ENCODE data around the gene CEBPG.

The CEBPG gene

DNA sequence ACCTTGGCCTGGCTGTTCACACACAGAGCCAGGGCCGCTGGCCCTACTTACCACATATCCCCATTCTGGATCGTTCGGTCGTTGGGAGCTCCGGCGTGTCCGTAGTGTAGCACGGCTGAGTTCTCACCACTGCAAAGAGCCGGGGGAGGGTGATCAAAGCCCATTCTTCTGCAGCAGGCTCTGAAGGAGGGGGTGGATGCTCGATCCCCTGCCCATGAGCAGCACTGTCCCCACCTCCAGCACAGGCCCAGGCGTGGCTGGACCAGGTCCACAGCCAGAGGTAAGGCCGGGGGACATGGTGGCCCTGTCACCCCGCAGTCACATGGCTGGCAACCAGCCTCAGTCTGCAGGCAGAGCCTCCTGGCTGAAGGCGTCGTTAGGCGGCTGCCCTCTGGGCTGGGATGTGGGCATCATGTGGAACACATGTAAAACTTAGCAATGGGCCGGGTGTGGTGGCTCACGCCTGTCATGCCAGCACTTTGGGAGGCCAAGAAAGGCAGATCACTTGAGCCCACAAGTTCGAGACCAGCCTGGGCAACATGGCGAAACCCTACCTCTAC, 38.2 kb downstream of the CEBPG start:
- H3K36me3 ChIP-seq (ENCODE audit: control insufficient read depth in 1 of 2, insufficient read depth in 2 of 2, low read length in 2 of 2) = peaks cover 3 to 16% of the 10 kb centered on the region in 2 donors
- no peaks in the 10 kb centered on the region for H3K27me3 ChIP-seq (ENCODE audit: control insufficient read depth in 1 of 2, insufficient read depth in 2 of 2, low read length in 2 of 2)
- H3K9me3 ChIP-seq (ENCODE audit: control insufficient read depth in 1 of 2, low read length in 2 of 2) = no peaks in the 10 kb centered on the region
- H3K9ac ChIP-seq (ENCODE audit: low read depth in 1 of 2, low read length in 2 of 2) = no peak overlapping the region
- no peak overlapping the region for H3K27ac ChIP-seq (ENCODE audit: low read depth, low read length)
- peaks cover 0 to 8% of the 10 kb centered on the region in 2 donors for H3K4me1 ChIP-seq (ENCODE audit: control insufficient read depth in 1 of 2, insufficient read depth in 2 of 2, low read length in 2 of 2)
- H3K4me3 ChIP-seq (ENCODE audit: low read depth in 1 of 2, low read length in 2 of 2) = no peak overlapping the region

DNA sequence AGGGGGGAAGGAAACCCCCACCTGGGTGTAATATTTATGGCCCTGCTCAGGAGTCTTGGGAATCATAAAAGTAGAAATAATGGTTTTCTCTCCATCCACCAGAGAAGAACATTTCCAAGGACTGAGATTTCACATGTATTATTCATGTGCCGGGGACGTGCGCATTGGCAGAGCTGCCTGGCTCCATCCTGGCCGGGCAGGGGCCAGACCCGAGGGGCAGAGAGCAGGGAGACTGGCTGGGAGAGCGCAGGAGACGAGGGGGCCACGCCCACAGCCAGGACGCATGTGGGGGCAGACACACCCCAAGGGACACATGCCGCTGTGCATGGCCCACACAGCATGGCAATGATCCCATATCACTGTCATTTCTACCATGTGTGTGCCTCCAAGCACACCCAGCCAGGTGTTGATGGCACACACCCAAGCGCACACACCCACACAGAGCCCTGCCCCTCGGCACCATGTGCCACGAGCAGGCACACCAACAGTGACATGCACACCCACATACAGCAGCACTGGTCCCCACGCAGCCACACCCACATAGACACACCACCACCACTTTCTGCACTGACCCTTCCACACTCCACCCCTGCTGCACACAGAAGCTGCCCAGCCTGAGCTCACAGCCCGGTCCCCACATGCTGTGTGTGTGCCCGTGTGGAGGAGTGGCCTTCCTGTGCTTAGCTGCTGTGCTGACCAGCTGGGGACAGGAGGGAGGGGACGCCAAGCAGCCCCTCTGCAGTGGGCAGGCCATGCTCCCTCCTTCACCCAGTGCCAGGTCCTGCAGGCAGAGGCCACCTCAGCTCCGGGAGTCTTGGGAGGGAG, 39.3 kb downstream of the CEBPG start:
- Histone ChIP-seq H3K4me3 (ENCODE audit: low read depth in 1 of 2, low read length in 2 of 2) (no peak overlapping the region), H3K9me3 (ENCODE audit: control insufficient read depth in 1 of 2, low read length in 2 of 2) (no peaks in the 10 kb centered on the region), H3K27me3 (ENCODE audit: control insufficient read depth in 1 of 2, insufficient read depth in 2 of 2, low read length in 2 of 2) (no peaks in the 10 kb centered on the region), H3K27ac (ENCODE audit: low read depth, low read length) (no peak overlapping the region), H3K36me3 (ENCODE audit: control insufficient read depth in 1 of 2, insufficient read depth in 2 of 2, low read length in 2 of 2) (peaks cover 3 to 16% of the 10 kb centered on the region in 2 donors), H3K9ac (ENCODE audit: low read depth in 1 of 2, low read length in 2 of 2) (no peak overlapping the region), H3K4me1 (ENCODE audit: control insufficient read depth in 1 of 2, insufficient read depth in 2 of 2, low read length in 2 of 2) (peaks cover 0 to 7% of the 10 kb centered on the region in 2 donors)

DNA sequence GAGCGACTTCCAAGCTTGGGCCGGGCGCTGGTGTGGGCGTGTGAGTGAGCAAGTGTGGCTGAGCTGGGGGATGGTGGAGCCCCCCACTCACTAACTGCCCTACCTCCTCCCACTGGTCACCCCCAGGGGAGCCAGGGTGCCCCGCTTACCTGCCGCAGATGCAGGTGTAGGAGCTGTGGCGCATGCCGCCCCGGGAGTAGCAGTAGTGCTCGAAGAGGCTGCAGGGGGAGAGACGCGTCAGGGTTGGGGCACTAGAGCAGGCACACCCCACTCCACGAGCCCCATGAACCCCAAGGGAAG, 39.9 kb downstream of the CEBPG start:
- H3K36me3 ChIP-seq (ENCODE audit: control insufficient read depth in 1 of 2, insufficient read depth in 2 of 2, low read length in 2 of 2) = peaks cover 3 to 16% of the 10 kb centered on the region in 2 donors
- H3K9me3 ChIP-seq (ENCODE audit: control insufficient read depth in 1 of 2, low read length in 2 of 2) = no peaks in the 10 kb centered on the region
- H3K9ac ChIP-seq (ENCODE audit: low read depth in 1 of 2, low read length in 2 of 2) = no peak overlapping the region
- H3K4me3 ChIP-seq (ENCODE audit: low read depth in 1 of 2, low read length in 2 of 2) = no peak overlapping the region
- no peaks in the 10 kb centered on the region for H3K27me3 ChIP-seq (ENCODE audit: control insufficient read depth in 1 of 2, insufficient read depth in 2 of 2, low read length in 2 of 2)
- peaks cover 0 to 7% of the 10 kb centered on the region in 2 donors for H3K4me1 ChIP-seq (ENCODE audit: control insufficient read depth in 1 of 2, insufficient read depth in 2 of 2, low read length in 2 of 2)
- H3K27ac ChIP-seq (ENCODE audit: low read depth, low read length) = no peak overlapping the region

DNA sequence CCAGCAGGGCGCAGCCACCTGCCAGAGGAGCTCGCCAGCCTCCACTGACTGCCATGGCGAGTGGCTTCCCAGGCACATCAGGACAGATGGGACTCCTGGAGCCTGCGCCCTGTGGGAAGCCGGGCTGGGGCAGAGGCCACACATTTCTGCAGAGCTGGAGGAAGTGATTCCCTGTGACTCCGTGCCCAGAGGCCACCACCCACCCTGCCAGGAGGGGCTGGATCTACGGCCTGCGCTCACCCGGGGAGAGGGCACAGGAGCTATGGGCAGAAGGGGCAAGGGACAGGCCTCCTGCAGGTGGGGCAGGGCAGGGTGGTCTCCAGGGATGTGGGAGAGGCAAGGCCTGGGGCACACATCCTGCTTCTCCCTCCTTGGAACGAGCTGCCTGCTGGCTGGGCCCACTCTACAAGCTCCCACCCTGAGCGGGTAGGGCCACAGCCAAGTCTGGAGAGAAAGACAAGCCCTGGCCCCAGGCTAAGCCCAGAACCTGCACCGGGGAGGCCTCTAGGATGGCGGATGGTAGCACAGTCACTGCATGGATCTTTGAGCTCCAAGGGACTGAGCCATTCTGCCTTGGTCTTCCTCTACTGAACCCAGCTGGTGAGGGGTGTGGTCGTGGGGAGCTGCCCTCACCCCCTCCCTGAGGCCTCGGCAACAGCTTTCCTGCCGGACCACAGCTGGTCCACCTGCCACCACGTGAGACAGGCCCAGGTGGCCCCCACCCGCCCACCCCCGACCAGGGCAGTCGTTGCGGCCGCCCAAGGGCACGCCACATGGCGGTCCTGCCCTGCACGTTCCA, 40.6 kb downstream of the CEBPG start:
- no peaks in the 10 kb centered on the region for H3K27me3 ChIP-seq (ENCODE audit: control insufficient read depth in 1 of 2, insufficient read depth in 2 of 2, low read length in 2 of 2)
- H3K9ac ChIP-seq (ENCODE audit: low read depth in 1 of 2, low read length in 2 of 2) = no peak overlapping the region
- H3K9me3 ChIP-seq (ENCODE audit: control insufficient read depth in 1 of 2, low read length in 2 of 2) = no peaks in the 10 kb centered on the region
- peaks cover 3 to 16% of the 10 kb centered on the region in 2 donors for H3K36me3 ChIP-seq (ENCODE audit: control insufficient read depth in 1 of 2, insufficient read depth in 2 of 2, low read length in 2 of 2)
- H3K4me1 ChIP-seq (ENCODE audit: control insufficient read depth in 1 of 2, insufficient read depth in 2 of 2, low read length in 2 of 2) = peaks cover 0 to 7% of the 10 kb centered on the region in 2 donors
- no peak overlapping the region for H3K4me3 ChIP-seq (ENCODE audit: low read depth in 1 of 2, low read length in 2 of 2)
- no peak overlapping the region for H3K27ac ChIP-seq (ENCODE audit: low read depth, low read length)

DNA sequence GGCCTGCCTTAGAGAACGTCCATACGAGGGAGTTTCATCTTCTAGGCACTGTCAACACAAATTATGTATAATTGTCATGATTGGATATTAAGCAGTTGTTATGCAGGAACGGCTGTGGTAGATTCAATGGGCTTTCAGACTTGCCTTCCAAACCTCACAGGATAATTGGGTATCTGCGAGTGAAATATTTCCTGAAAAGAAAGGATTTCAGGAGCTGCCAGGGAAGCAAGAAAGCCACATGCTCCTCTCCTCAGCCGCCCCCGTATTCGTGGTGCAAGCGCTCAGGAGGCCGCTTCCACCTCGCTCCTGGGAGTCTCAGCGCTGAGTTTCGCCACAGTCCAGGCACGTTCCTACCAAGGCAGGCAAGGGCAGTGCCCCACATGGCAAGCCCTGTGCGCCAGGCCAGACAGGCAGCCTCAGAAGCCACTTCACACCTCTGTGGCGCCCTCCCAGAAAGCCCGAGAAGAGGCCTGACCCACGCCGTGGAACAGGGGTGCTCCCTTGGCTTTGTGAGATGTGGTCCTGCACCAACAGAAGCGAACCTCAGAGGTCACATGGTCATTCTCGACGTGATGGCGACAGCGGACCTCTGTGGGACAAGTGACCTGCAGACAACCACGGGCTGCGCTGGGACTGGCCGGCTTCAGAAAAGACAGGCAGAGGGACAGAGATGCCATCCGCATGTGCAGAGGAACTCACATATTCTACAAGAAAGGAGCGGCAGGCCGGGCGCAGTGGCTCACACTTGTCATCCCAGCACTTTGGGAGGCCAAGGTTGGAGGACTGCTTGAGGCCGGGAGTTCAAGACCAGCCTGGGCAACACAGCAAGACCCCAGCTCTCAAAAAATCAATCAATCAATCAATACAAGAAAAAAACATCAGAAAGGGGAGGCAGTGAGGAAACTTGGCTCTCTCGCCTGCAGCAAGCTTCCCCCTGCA, 41.4 kb downstream of the CEBPG start:
- H3K36me3 ChIP-seq (ENCODE audit: control insufficient read depth in 1 of 2, insufficient read depth in 2 of 2, low read length in 2 of 2) = peaks cover 6 to 14% of the 10 kb centered on the region in 2 donors
- no peak overlapping the region for H3K4me3 ChIP-seq (ENCODE audit: low read depth in 1 of 2, low read length in 2 of 2)
- no peaks in the 10 kb centered on the region for H3K27me3 ChIP-seq (ENCODE audit: control insufficient read depth in 1 of 2, insufficient read depth in 2 of 2, low read length in 2 of 2)
- H3K9me3 ChIP-seq (ENCODE audit: control insufficient read depth in 1 of 2, low read length in 2 of 2) = no peaks in the 10 kb centered on the region
- no peak overlapping the region for H3K27ac ChIP-seq (ENCODE audit: low read depth, low read length)
- no peak overlapping the region for H3K9ac ChIP-seq (ENCODE audit: low read depth in 1 of 2, low read length in 2 of 2)
- H3K4me1 ChIP-seq (ENCODE audit: control insufficient read depth in 1 of 2, insufficient read depth in 2 of 2, low read length in 2 of 2) = peaks cover 0 to 7% of the 10 kb centered on the region in 2 donors

DNA sequence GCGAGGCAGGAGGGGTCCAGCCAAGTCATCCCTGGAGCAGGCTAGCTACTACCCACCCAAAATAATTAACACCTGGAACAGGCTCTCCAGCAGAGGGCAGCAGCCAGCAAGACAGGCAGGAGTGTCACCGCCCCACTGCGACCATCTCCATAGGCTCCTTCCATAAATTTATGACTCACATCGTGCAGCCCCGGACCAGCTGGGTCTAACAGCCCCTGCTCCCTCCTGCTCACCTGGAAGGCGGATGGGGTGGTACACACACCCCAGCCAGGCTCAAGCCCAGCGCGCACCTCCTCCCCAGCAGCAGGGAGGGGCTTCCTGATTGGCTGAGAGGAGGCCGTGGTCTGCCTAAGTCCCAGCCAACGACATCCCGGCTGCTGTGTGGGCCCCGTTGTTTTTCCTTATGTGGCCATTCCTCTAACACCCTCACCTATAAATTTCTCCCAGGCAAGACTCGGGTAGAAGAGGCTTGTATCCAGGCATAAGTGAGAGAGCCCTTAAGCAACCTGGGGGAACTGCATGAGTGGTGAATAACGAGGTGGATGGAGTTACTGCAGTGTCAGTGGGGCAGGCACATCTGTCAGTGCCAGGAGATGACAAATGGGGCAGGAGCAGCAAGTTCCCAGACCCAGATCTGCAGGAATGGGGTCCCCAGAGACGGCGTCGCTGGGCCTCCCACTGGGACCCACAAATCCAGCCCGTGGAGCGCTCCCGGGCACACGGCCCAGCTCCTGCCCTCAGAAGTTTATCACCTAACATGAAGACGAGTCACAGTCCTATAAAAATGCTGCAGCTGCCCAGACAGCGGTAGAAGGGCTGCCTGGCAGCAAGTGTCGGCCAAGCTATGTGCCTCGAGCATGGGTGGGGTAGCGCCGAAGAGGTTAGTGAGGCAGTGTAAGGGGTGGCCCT, 43.1 kb downstream of the CEBPG start:
- H3K27me3 ChIP-seq (ENCODE audit: control insufficient read depth in 1 of 2, insufficient read depth in 2 of 2, low read length in 2 of 2) = no peaks in the 10 kb centered on the region
- no peaks in the 10 kb centered on the region for H3K9me3 ChIP-seq (ENCODE audit: control insufficient read depth in 1 of 2, low read length in 2 of 2)
- H3K27ac ChIP-seq (ENCODE audit: low read depth, low read length) = no peak overlapping the region
- peak overlapping the region in 1 of 2 donors; percentile 10 for H3K4me3 ChIP-seq (ENCODE audit: low read depth in 1 of 2, low read length in 2 of 2)
- peaks cover 0 to 7% of the 10 kb centered on the region in 2 donors for H3K4me1 ChIP-seq (ENCODE audit: control insufficient read depth in 1 of 2, insufficient read depth in 2 of 2, low read length in 2 of 2)
- H3K9ac ChIP-seq (ENCODE audit: low read depth in 1 of 2, low read length in 2 of 2) = no peak overlapping the region
- peaks cover 3 to 6% of the 10 kb centered on the region in 2 donors for H3K36me3 ChIP-seq (ENCODE audit: control insufficient read depth in 1 of 2, insufficient read depth in 2 of 2, low read length in 2 of 2)

DNA sequence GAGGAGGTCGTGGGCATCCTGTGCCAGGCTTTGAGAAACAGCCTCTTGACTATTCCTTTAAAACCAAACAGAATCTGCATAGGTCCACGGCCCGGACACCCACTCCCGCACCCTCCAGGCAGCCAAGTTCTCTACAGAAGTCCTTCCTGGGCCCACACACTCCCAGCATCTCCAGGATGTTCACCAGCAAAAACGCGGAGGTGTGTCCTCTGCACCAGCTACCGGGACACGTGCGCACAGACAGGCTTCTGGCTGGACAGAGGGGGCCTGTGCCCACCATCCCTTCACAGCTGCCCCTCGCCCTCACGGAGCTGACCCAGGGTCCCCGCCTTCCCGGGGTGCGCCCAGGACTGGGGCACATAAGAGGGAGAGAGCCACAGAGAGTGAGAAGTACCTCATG, 44.2 kb downstream of the CEBPG start:
- Histone ChIP-seq H3K27me3 (ENCODE audit: control insufficient read depth in 1 of 2, insufficient read depth in 2 of 2, low read length in 2 of 2) (no peaks in the 10 kb centered on the region), H3K4me1 (ENCODE audit: control insufficient read depth in 1 of 2, insufficient read depth in 2 of 2, low read length in 2 of 2) (peaks cover 0 to 5% of the 10 kb centered on the region in 2 donors), H3K4me3 (ENCODE audit: low read depth in 1 of 2, low read length in 2 of 2) (no peak overlapping the region), H3K27ac (ENCODE audit: low read depth, low read length) (no peak overlapping the region), H3K36me3 (ENCODE audit: control insufficient read depth in 1 of 2, insufficient read depth in 2 of 2, low read length in 2 of 2) (peaks cover 0 to 6% of the 10 kb centered on the region in 2 donors), H3K9ac (ENCODE audit: low read depth in 1 of 2, low read length in 2 of 2) (no peak overlapping the region), H3K9me3 (ENCODE audit: control insufficient read depth in 1 of 2, low read length in 2 of 2) (no peaks in the 10 kb centered on the region)

DNA sequence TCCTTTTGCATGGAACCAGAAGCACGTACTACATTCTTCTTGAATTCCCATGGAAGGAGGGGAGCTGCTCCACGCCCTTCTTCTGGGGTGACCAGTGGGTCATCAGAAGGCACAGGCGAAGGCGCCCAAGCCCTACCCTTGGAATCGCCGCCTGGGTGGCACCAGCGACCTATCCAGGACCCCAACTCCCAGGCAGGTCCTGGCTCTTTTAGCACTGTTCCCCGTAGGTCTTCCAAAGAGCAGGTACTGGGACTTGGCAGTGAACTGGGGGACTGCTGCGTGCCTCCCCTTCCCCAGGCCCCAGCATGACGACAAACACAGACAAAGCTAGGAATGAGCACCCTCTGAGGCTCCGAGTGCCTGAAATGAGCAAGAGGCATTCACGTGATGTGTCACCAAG, 45.0 kb downstream of the CEBPG start:
- no peak overlapping the region for H3K9ac ChIP-seq (ENCODE audit: low read depth in 1 of 2, low read length in 2 of 2)
- H3K4me1 ChIP-seq (ENCODE audit: control insufficient read depth in 1 of 2, insufficient read depth in 2 of 2, low read length in 2 of 2) = peaks cover 0 to 4% of the 10 kb centered on the region in 2 donors
- no peak overlapping the region for H3K27ac ChIP-seq (ENCODE audit: low read depth, low read length)
- peaks cover 0 to 6% of the 10 kb centered on the region in 2 donors for H3K36me3 ChIP-seq (ENCODE audit: control insufficient read depth in 1 of 2, insufficient read depth in 2 of 2, low read length in 2 of 2)
- H3K9me3 ChIP-seq (ENCODE audit: control insufficient read depth in 1 of 2, low read length in 2 of 2) = no peaks in the 10 kb centered on the region
- H3K27me3 ChIP-seq (ENCODE audit: control insufficient read depth in 1 of 2, insufficient read depth in 2 of 2, low read length in 2 of 2) = no peaks in the 10 kb centered on the region
- H3K4me3 ChIP-seq (ENCODE audit: low read depth in 1 of 2, low read length in 2 of 2) = no peak overlapping the region

All from duodenal mucosa (tissue), 2 donors.